HEK293 (cell line): ENCODE results near the gene UBE2D2.

ENCODE experiments used
- CTCF ChIA-PET: fragments of 350-600 bp; formaldehyde crosslinking; extraction: SDS; loops from one replicate; lab custom pipeline; 2021; ENCODE audit warnings: antibody characterized with exemption; lab: Yijun Ruan, JAX
- POLR2A ChIA-PET: fragments of 300-600 bp; formaldehyde crosslinking; extraction: SDS; loops from one replicate; lab custom pipeline; 2020; ENCODE audit warnings: antibody characterized with exemption, inconsistent platforms; lab: Yijun Ruan, JAX
- H3K27ac ChIP-seq: fragments of 200-500 bp; sonication (Bioruptor generic); 2 replicates; pipeline ENCODE4 v1.5.1; 2014; ENCODE audit warnings: low read depth, low read length, control low read depth, inconsistent platforms; ENCODE audit errors: extremely low read depth
- H3K36me3 ChIP-seq, 2 experiments: fragments of 200-500 bp in 1 of 2; sonication (Bioruptor generic) in 1 of 2; 1 replicate in 1 of 2; 2 replicates in 1 of 2; pipeline ENCODE4 v1.5.1; 2014 to 2017; ENCODE audit warnings: inconsistent platforms in 2 of 2, low read length in 2 of 2; ENCODE audit not compliant: control insufficient read depth in 2 of 2, insufficient read depth in 1 of 2
- H3K4me1 ChIP-seq: fragments of 200-500 bp; sonication (Bioruptor generic); 2 replicates; pipeline ENCODE4 v1.5.1; 2014; ENCODE audit warnings: mild to moderate bottlenecking, low read length, inconsistent platforms; ENCODE audit not compliant: control insufficient read depth, insufficient read depth
- H3K4me3 ChIP-seq: 2 replicates; pipeline ENCODE4 v1.5.1; 2011; ENCODE audit warnings: low read depth, mild to moderate bottlenecking, control low read depth, low read length, moderate library complexity
- H3K9me3 ChIP-seq: fragments of 200-500 bp; sonication (Bioruptor generic); 2 replicates; pipeline ENCODE4 v1.5.1; 2014; ENCODE audit warnings: low read depth, low read length, inconsistent platforms; ENCODE audit not compliant: control insufficient read depth, insufficient read depth
- HOXA7 ChIP-seq: sonication (generic); formaldehyde crosslinking; IDR thresholded peaks from 2 replicates; pipeline ENCODE4 v1.8.1; 2022; ENCODE audit warnings: missing genetic modification reagents, borderline replicate concordance
- IKZF3 ChIP-seq: fragments of 450-650 bp; IDR thresholded peaks from 2 replicates; pipeline ENCODE4 v1.5.0; 2018; ENCODE audit warnings: missing biosample characterization, mild to moderate bottlenecking, missing genetic modification characterization, moderate library complexity
- INSM2 ChIP-seq: fragments of 450-650 bp; formaldehyde crosslinking; IDR thresholded peaks from 2 replicates; pipeline ENCODE4 v1.5.1; 2016; ENCODE audit warnings: missing biosample characterization, missing genetic modification characterization
- KLF10 ChIP-seq: fragments of 450-650 bp; IDR thresholded peaks from 2 replicates; pipeline ENCODE4 v1.5.1; 2018; ENCODE audit warnings: missing biosample characterization, mild to moderate bottlenecking, missing genetic modification characterization
- MYNN ChIP-seq: fragments of 450-650 bp; formaldehyde crosslinking; IDR thresholded peaks from 2 replicates; pipeline ENCODE4 v1.5.1; 2016; ENCODE audit warnings: missing biosample characterization, missing genetic modification characterization, borderline replicate concordance
- PRDM1 ChIP-seq: fragments of 450-650 bp; formaldehyde crosslinking; IDR thresholded peaks from 2 replicates; pipeline ENCODE4; 2016; ENCODE audit warnings: missing biosample characterization, missing genetic modification characterization
- SP3 ChIP-seq: fragments of 450-650 bp; formaldehyde crosslinking; IDR thresholded peaks from 2 replicates; pipeline ENCODE4 v1.5.1; 2016; ENCODE audit warnings: missing biosample characterization, missing genetic modification characterization
- TRIM28 ChIP-seq: IDR thresholded peaks from 2 replicates; pipeline ENCODE4 v1.6.1; 2011; ENCODE audit warnings: low read length, control low read depth, borderline replicate concordance
- TSHZ1 ChIP-seq: fragments of 450-650 bp; formaldehyde crosslinking; IDR thresholded peaks from 2 replicates; pipeline ENCODE4 v1.5.1; 2016; ENCODE audit warnings: missing biosample characterization, missing genetic modification characterization, borderline replicate concordance
- WT1 ChIP-seq: fragments of 450-650 bp; formaldehyde crosslinking; IDR thresholded peaks from 2 replicates; pipeline ENCODE4 v1.5.1; 2016; ENCODE audit warnings: missing biosample characterization, missing genetic modification characterization
- ZBTB20 ChIP-seq: fragments of 450-650 bp; formaldehyde crosslinking; IDR thresholded peaks from 2 replicates; pipeline ENCODE4 v1.5.1; 2016; ENCODE audit warnings: missing biosample characterization, missing genetic modification characterization
- ZBTB44 ChIP-seq: fragments of 450-650 bp; IDR thresholded peaks from 2 replicates; pipeline ENCODE4 v1.5.1; 2018; ENCODE audit warnings: missing biosample characterization, mild to moderate bottlenecking, missing genetic modification characterization
- ZBTB8A ChIP-seq: fragments of 450-650 bp; formaldehyde crosslinking; IDR thresholded peaks from 2 replicates; pipeline ENCODE4 v1.5.1; 2016; ENCODE audit warnings: missing biosample characterization, missing genetic modification characterization
- ZNF112 ChIP-seq: fragments of 450-650 bp; formaldehyde crosslinking; IDR thresholded peaks from 2 replicates; pipeline ENCODE4 v1.5.0; 2017; ENCODE audit warnings: missing biosample characterization, missing genetic modification characterization
- ZNF140 ChIP-seq: fragments of 450-650 bp; formaldehyde crosslinking; IDR thresholded peaks from 2 replicates; pipeline ENCODE4 v1.5.1; 2016; ENCODE audit warnings: missing biosample characterization, missing genetic modification characterization
- ZNF175 ChIP-seq: fragments of 450-650 bp; formaldehyde crosslinking; IDR thresholded peaks from 2 replicates; pipeline ENCODE4 v1.5.1; 2016; ENCODE audit warnings: missing biosample characterization, missing genetic modification characterization
- ZNF23 ChIP-seq: fragments of 450-650 bp; formaldehyde crosslinking; IDR thresholded peaks from 2 replicates; pipeline ENCODE4 v1.5.1; 2016; ENCODE audit warnings: missing biosample characterization, missing genetic modification characterization, borderline replicate concordance
- ZNF274 ChIP-seq, 2 experiments: fragments of 200-500 bp in 1 of 2; fragments of 450-650 bp in 1 of 2; sonication (Bioruptor generic) in 1 of 2; formaldehyde crosslinking in 1 of 2; IDR thresholded peaks; 2 replicates each; pipeline versions ENCODE4 v1.5.1 to v1.6.1; 2014 to 2016; ENCODE audit warnings: borderline replicate concordance in 1 of 2, inconsistent platforms in 1 of 2, low read length in 1 of 2, missing biosample characterization in 1 of 2, missing genetic modification characterization in 1 of 2
- ZNF544 ChIP-seq: fragments of 450-650 bp; formaldehyde crosslinking; IDR thresholded peaks from 2 replicates; pipeline ENCODE4 v1.5.0; 2017; ENCODE audit warnings: missing biosample characterization, missing genetic modification characterization
- ZNF555 ChIP-seq: fragments of 450-650 bp; formaldehyde crosslinking; conservative IDR thresholded peaks from 2 replicates; pipeline ENCODE4 v1.5.1; 2017; ENCODE audit warnings: missing biosample characterization, mild to moderate bottlenecking, missing genetic modification characterization, inconsistent platforms
- ZNF560 ChIP-seq: fragments of 450-650 bp; formaldehyde crosslinking; IDR thresholded peaks from 2 replicates; pipeline ENCODE4 v1.5.1; 2017; ENCODE audit warnings: missing biosample characterization, missing genetic modification characterization, borderline replicate concordance
- ZNF660 ChIP-seq: fragments of 450-650 bp; IDR thresholded peaks from 2 replicates; pipeline ENCODE4 v1.5.1; 2018; ENCODE audit warnings: missing biosample characterization, mild to moderate bottlenecking, missing genetic modification characterization
- ZSCAN23 ChIP-seq: fragments of 450-650 bp; formaldehyde crosslinking; IDR thresholded peaks from 2 replicates; pipeline ENCODE4 v1.5.1; 2016; ENCODE audit warnings: missing biosample characterization, missing genetic modification characterization
- ZSCAN30 ChIP-seq: fragments of 450-650 bp; IDR thresholded peaks from 2 replicates; pipeline ENCODE4 v1.5.1; 2018; ENCODE audit warnings: missing biosample characterization, mild to moderate bottlenecking, missing genetic modification characterization, moderate library complexity
- ZXDB ChIP-seq: fragments of 450-650 bp; formaldehyde crosslinking; IDR thresholded peaks from 2 replicates; pipeline ENCODE4 v1.5.1; 2016; ENCODE audit warnings: missing biosample characterization, missing genetic modification characterization

UBE2D2 gene

GRCh38 chr5:139634541-139634940 lies 73.4 kb downstream of the UBE2D2 start:
- CTCF ChIA-PET = interaction anchor here (0.6 to 14.2 kb wide), 23 partner anchors 10 to 334 kb away, joined by 3 to 269 read pairs (median 5); partner anchors contain the start of gene CXXC5
- POLR2A ChIA-PET = interaction anchor here (7.2 kb wide), 1 partner anchor 14 kb away, joined by 96 read pairs; the partner anchor contains the start of gene CXXC5
- Histone ChIP-seq H3K9me3 (no peaks in the 10 kb centered on the region), H3K4me1 (peaks cover 2% of the 10 kb centered on the region; the same call in 1 of the 2 replicates), H3K27ac (no peak overlapping the region), H3K36me3 (peaks cover 0 to 20% of the 10 kb centered on the region in 2 experiments; a peak in 1 of 3 replicates), H3K4me3 (no peak overlapping the region)
- TF ChIP-seq IKZF3 (tag by site-specific recombination) (no peak), ZNF112 (tag by site-specific recombination) (no peak), KLF10 (tag by site-specific recombination) (no peak), ZNF544 (tag by site-specific recombination) (no peak), ZNF274 (IDR thresholded peaks at IDR 0.05; ENCODE audit: low read length) (no peak), ZNF274 (tag by site-specific recombination; IDR thresholded peaks at IDR 0.05; ENCODE audit: borderline replicate concordance) (no peak), TSHZ1 (tag by site-specific recombination) (no peak)

GRCh38 chr5:139635191-139635590 lies 74.1 kb downstream of the UBE2D2 start:
- Histone ChIP-seq H3K9me3 (no peaks in the 10 kb centered on the region), H3K27ac (no peak overlapping the region), H3K4me3 (no peak overlapping the region), H3K4me1 (peaks cover 2% of the 10 kb centered on the region; the same call in 1 of the 2 replicates)
- CTCF ChIA-PET = interaction anchor here (0.6 to 14.2 kb wide), 21 partner anchors 8 to 334 kb away, joined by 3 to 269 read pairs (median 9); partner anchors contain the start of gene CXXC5
- TF ChIP-seq ZBTB44 (tag by site-specific recombination) (no peak), ZSCAN23 (tag by site-specific recombination) (no peak), ZXDB (tag by site-specific recombination) (no peak), TRIM28 (no peak), MYNN (tag by site-specific recombination) (no peak), PRDM1 (no peak), ZNF23 (tag by site-specific recombination) (no peak), WT1 (tag by site-specific recombination) (no peak), ZNF175 (tag by site-specific recombination) (no peak), ZNF140 (tag by site-specific recombination) (no peak), INSM2 (tag by site-specific recombination) (no peak), ZBTB20 (tag by site-specific recombination) (no peak), ZNF660 (tag by site-specific recombination) (no peak), HOXA7 (no peak), ZSCAN30 (tag by site-specific recombination) (no peak), ZBTB8A (no peak), ZNF112 (tag by site-specific recombination) (no peak), ZNF560 (no peak), SP3 (tag by site-specific recombination) (no peak), ZNF555 (tag by site-specific recombination) (no peak)
- TF ChIP-seq, all 188 proteins: peak for 0
- H3K36me3 ChIP-seq = peaks cover 0 to 16% of the 10 kb centered on the region in 2 experiments; a peak in 1 of 3 replicates
- POLR2A ChIA-PET = interaction anchor here (1.4 to 7.2 kb wide), 2 partner anchors 13 to 75 kb away, joined by 3 to 96 read pairs; partner anchors contain the start of gene CXXC5
